KMS-11 (cell line): ENCODE results near the gene BTBD16.

Experiments used
- H2AFZ ChIP-seq: fragments of 200-600 bp; sonication (generic); 2 replicates; pipeline ENCODE4 v1.6.1; 2016; ENCODE audit warnings: antibody characterized with exemption, mixed run types, low read depth
- H3K27ac ChIP-seq: fragments of 200-600 bp; sonication (generic); 2 replicates; pipeline ENCODE4 v1.6.1; 2016; ENCODE audit warnings: mild to moderate bottlenecking, mixed run types
- H3K27me3 ChIP-seq: fragments of 200-600 bp; sonication (generic); 2 replicates; pipeline ENCODE4 v1.6.1; 2017; ENCODE audit warnings: mild to moderate bottlenecking, low read depth, mixed run types, moderate library complexity; ENCODE audit not compliant: insufficient read depth
- H3K36me3 ChIP-seq: fragments of 200-600 bp; sonication (generic); 2 replicates; pipeline ENCODE4 v1.6.1; 2017; ENCODE audit warnings: mild to moderate bottlenecking, mixed run types; ENCODE audit not compliant: insufficient read depth
- H3K4me1 ChIP-seq: fragments of 200-600 bp; sonication (generic); 2 replicates; pipeline ENCODE4 v1.6.1; 2016; ENCODE audit warnings: mild to moderate bottlenecking, low read depth, mixed run types; ENCODE audit not compliant: poor library complexity, severe bottlenecking
- H3K4me2 ChIP-seq: fragments of 200-600 bp; sonication (generic); 2 replicates; pipeline ENCODE4 v1.7.0; 2016; ENCODE audit warnings: mild to moderate bottlenecking, mixed run types
- H3K4me3 ChIP-seq: fragments of 200-600 bp; sonication (generic); IDR thresholded peaks from 2 replicates; pipeline ENCODE4 v1.6.1; 2017; ENCODE audit warnings: low read depth, low read length, mixed read lengths; ENCODE audit not compliant: insufficient read depth
- H3K79me2 ChIP-seq: fragments of 200-600 bp; sonication (generic); 2 replicates; pipeline ENCODE4 v1.6.1; 2016; ENCODE audit warnings: low read depth, mixed run types; ENCODE audit not compliant: insufficient read depth
- H3K9ac ChIP-seq: fragments of 200-600 bp; sonication (generic); 2 replicates; pipeline ENCODE4 v1.6.1; 2016; ENCODE audit warnings: mild to moderate bottlenecking, mixed run types
- H4K20me1 ChIP-seq: fragments of 200-600 bp; sonication (generic); 2 replicates; pipeline ENCODE4 v1.6.1; 2016; ENCODE audit warnings: mild to moderate bottlenecking, mixed run types; ENCODE audit not compliant: insufficient read depth
- TF ChIP-seq, protein P1 (sequence below): fragments of 200-600 bp; sonication (generic); conservative IDR thresholded peaks from 2 replicates; pipeline ENCODE4 v1.6.1; 2017; ENCODE audit warnings: low read depth, mild to moderate bottlenecking, antibody characterized with exemption, low read length, moderate library complexity, mixed read lengths

The BTBD16 gene

GRCh38 chr10:122271076-122271475 lies at the start of gene BTBD16:
TSS of gene BTBD16 (plus strand) at chr10:122271296. CDS start at chr10:122275082, 3,786 bp downstream.
- Histone ChIP-seq H3K4me1 (no peaks in the 10 kb centered on the region), H3K79me2 (no peaks in the 10 kb centered on the region), H3K27ac (no peak within 1 kb of the TSS)

DNA sequence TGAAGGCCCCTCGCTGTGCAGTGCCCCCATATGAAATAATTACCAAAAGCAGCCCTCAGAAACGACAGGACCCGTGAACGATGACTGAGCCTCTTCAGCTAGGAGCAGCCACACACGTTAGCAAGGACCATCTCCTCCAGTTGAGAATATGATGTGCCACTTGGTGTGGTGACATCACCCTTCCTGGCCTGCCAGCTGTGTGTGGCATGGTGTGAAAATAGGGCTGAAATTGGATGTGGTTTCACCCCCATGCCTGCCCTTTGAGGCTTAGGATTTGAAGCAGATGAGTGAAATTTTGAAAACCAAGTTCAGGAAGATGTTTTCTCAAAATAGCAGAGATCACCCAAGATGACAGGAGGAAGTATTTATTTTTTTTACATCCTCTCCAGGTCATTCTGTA lies 49.1 kb upstream of the BTBD16 start:
- no peaks in the 10 kb centered on the region for H3K36me3 ChIP-seq
- no peaks in the 10 kb centered on the region for H3K79me2 ChIP-seq
- H3K4me3 ChIP-seq = no peak overlapping the region
- TF ChIP-seq, protein P1, sequence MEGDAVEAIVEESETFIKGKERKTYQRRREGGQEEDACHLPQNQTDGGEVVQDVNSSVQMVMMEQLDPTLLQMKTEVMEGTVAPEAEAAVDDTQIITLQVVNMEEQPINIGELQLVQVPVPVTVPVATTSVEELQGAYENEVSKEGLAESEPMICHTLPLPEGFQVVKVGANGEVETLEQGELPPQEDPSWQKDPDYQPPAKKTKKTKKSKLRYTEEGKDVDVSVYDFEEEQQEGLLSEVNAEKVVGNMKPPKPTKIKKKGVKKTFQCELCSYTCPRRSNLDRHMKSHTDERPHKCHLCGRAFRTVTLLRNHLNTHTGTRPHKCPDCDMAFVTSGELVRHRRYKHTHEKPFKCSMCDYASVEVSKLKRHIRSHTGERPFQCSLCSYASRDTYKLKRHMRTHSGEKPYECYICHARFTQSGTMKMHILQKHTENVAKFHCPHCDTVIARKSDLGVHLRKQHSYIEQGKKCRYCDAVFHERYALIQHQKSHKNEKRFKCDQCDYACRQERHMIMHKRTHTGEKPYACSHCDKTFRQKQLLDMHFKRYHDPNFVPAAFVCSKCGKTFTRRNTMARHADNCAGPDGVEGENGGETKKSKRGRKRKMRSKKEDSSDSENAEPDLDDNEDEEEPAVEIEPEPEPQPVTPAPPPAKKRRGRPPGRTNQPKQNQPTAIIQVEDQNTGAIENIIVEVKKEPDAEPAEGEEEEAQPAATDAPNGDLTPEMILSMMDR = no peak
- no peak overlapping the region for H3K9ac ChIP-seq
- H3K4me1 ChIP-seq = no peaks in the 10 kb centered on the region
- H3K27ac ChIP-seq = no peak overlapping the region
- no peaks in the 10 kb centered on the region for H4K20me1 ChIP-seq
- no peak overlapping the region for H2AFZ ChIP-seq
- no peaks in the 10 kb centered on the region for H3K27me3 ChIP-seq
- no peak overlapping the region for H3K4me2 ChIP-seq

More at GRCh38 chr10:122271076-122271475, at the start of gene BTBD16:
- Histone ChIP-seq H3K27me3 (no peaks in the 10 kb centered on the region), H3K4me2 (no peak within 1 kb of the TSS), H2AFZ (no peak within 1 kb of the TSS), H3K36me3 (no peaks in the 10 kb centered on the region), H3K9ac (no peak within 1 kb of the TSS), H3K4me3 (no peak within 1 kb of the TSS), H4K20me1 (no peaks in the 10 kb centered on the region)
- TF ChIP-seq, protein P1 = no peak

DNA sequence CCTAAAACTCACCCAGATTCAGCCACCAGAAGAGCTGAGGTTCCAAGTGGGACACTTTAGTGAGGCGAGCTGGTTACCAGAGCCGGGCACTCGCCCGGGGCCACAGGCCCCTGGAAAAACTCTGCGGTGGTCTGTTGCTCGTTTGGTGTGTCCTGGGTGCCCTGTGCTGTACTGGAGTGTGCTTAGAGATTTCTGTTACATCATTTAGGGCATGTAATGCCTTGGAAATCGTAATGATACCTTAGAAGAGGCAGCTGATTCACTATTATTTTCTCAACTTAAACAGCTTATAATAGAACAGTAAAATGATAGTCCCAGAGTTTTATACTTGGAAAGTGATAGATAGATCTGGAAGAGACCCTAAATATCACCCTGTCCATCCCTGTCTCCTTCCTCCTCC lies 48.5 kb upstream of the BTBD16 start:
- Histone ChIP-seq H3K9ac (no peak overlapping the region), H3K36me3 (no peaks in the 10 kb centered on the region), H3K4me1 (no peaks in the 10 kb centered on the region), H3K27me3 (no peaks in the 10 kb centered on the region), H3K4me2 (no peak overlapping the region), H3K79me2 (no peaks in the 10 kb centered on the region), H2AFZ (no peak overlapping the region), H3K27ac (no peak overlapping the region), H3K4me3 (no peak overlapping the region), H4K20me1 (no peaks in the 10 kb centered on the region)
- TF ChIP-seq, protein P1 = no peak

GRCh38 chr10:122224159-122224558 lies 46.9 kb upstream of the BTBD16 start:
- Histone ChIP-seq H3K27ac (no peak overlapping the region), H4K20me1 (no peaks in the 10 kb centered on the region), H3K79me2 (no peaks in the 10 kb centered on the region), H3K27me3 (no peaks in the 10 kb centered on the region), H2AFZ (no peak overlapping the region), H3K36me3 (no peaks in the 10 kb centered on the region), H3K9ac (no peak overlapping the region), H3K4me1 (no peaks in the 10 kb centered on the region), H3K4me3 (no peak overlapping the region), H3K4me2 (no peak overlapping the region)
- TF ChIP-seq, protein P1 = no peak
